ENCODE data around the gene ZNF768.
"Not testable (repeated sequence)": the region's sequence is repeated elsewhere in the genome, so short reads cannot be mapped to it uniquely, and the experiment has no call there.

Gene ZNF768

GRCh38 chr16:30555315-30556124 is 29.2 kb upstream of the ZNF768 start:
- DNase-seq, result no peak

- DNase-seq, result no peak
Measured at GRCh38 chr16:30554557-30555314, 28.4 kb upstream of the ZNF768 start.

- no peak for DNase-seq
Measured at GRCh38 chr16:30553393-30553899, 27.1 kb upstream of the ZNF768 start.

- DNase-seq, result no peak
Measured at GRCh38 chr16:30552956-30553355, 26.6 kb upstream of the ZNF768 start.

GRCh38 chr16:30551781-30552180 is 25.4 kb upstream of the ZNF768 start:
- peak in 1 of 4 experiments; percentile 7 for DNase-seq

- no peak for DNase-seq
Measured at GRCh38 chr16:30548416-30549253, 22.3 kb upstream of the ZNF768 start.

GRCh38 chr16:30546115-30546514 is 19.7 kb upstream of the ZNF768 start:
- DNase-seq, result no peak

GRCh38 chr16:30543067-30543466 is 16.7 kb upstream of the ZNF768 start:
- DNase-seq, result no peak

- DNase-seq, result no peak
Measured at GRCh38 chr16:30541502-30542329, 15.3 kb upstream of the ZNF768 start.

GRCh38 chr16:30540916-30541464 is 14.6 kb upstream of the ZNF768 start:
- not testable (repeated sequence) for DNase-seq

GRCh38 chr16:30539986-30540526 is 13.7 kb upstream of the ZNF768 start:
- DNase-seq, result not testable (repeated sequence)

GRCh38 chr16:30539000-30539964 is 12.9 kb upstream of the ZNF768 start:
- DNase-seq, result no peak

GRCh38 chr16:30536391-30537024 is 10.1 kb upstream of the ZNF768 start:
- not testable (repeated sequence) for DNase-seq

- DNase-seq, result peak in 3 of 4 experiments; percentile 18 to 51 (median 25)
Measured at GRCh38 chr16:30535777-30536190, 9.4 kb upstream of the ZNF768 start.

GRCh38 chr16:30535106-30535776 is 8.9 kb upstream of the ZNF768 start:
- DNase-seq, result no peak

- peak; percentile 79 to 84 (median 81) for DNase-seq
Measured at GRCh38 chr16:30534368-30535105, 8.2 kb upstream of the ZNF768 start, which contains the start of gene ZNF747. TSS of gene ZNF747 (minus strand) at chr16:30534858. CDS start at chr16:30534679, 179 bp downstream.

GRCh38 chr16:30533748-30534367 is 7.5 kb upstream of the ZNF768 start:
- no peak for DNase-seq

GRCh38 chr16:30533146-30533522 is 6.8 kb upstream of the ZNF768 start:
- DNase-seq, result no peak

Measured in activated CD4-positive, CD25-positive, alpha-beta regulatory T cell (primary cell).